Stimulated activated CD4-positive, alpha-beta T cell treated with anti-CD3 and anti-CD28 coated beads, Interleukin-12 subunit alpha, Interleukin-12 subunit beta, amount 100 ng/mL, for 48 hours (primary cell): ENCODE measurements around the gene LUC7L3.

Source experiments
- DNase-seq, 3 donors: peaks; one replicate each; pipeline ENCODE4 v3.0.0-alpha.2; 2020; ENCODE audit warnings: low read depth in 2 of 3, low spot score in 1 of 3

The LUC7L3 gene

DNA sequence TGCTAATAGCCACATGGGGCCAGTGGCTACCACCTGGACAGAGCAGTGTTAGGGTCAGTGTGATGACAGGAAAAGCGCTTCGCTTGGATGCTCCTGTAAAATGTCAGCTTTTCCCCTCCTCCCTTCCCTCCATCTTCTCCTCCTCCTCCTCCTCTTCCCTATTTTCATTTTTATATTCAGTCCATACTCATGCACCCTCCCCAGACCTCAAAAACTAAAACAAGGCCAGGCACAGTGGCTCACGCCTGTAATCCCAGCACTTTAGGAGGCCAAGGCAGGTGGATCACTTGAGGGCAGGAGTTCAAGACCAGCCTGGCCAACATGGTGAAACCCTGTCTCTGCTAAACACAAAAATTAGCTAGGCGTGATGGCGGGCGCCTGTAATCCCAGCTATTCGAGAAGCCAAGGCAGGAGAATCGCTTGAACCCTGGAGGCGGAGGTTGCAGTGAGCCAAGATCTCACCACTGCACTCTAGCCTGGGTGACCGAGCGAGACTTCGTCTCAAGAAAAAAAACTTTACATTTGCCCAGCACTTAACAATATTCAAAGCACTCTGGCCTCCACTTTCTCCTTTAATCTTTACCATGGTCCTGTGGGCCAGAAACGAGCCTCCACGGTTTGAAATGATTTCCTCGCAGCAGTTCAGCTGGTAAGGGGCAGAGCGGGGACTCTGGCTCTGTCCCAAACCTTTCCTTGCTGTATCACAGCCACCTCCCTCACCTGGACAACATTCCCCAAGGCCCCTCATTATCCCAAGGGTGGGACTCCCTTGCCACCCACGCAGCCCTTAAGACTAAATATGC, 33.5 kb upstream of the LUC7L3 start:
- DNase-seq: no peak

DNA sequence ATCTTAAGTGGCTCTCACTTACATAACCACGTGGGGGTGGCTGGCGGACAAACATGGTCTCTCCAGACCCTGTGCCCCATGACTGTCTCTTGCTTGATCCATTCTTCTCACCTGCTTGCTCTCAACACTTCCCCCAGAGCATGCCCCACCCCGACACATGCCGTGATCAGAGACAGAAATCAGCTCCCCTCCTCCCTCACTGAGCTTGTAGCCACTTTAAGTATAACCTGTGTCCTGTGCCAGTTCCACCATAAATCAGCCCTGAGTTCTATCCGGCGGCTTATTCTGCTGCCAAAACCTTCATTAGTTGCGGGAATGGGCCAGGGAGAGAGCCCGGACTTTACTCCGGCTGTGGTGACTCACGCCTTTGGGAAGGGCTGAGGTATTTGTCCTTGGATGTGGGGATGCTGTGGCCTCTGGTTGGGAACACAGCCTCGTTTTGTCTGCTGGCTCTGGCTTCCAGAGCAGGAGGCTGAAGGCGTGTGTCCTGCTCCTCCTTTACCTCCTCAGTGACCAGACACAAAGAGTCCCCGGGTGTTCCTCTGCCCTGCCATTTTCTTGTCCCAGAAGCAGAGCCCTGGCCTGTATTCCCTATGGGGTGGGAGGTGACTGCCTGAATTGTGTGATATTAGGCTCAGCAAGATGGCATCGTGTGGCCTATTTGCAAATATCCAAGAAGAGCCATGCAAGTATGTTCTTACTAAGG, 32.8 kb upstream of the LUC7L3 start:
- DNase-seq: no peak

DNA sequence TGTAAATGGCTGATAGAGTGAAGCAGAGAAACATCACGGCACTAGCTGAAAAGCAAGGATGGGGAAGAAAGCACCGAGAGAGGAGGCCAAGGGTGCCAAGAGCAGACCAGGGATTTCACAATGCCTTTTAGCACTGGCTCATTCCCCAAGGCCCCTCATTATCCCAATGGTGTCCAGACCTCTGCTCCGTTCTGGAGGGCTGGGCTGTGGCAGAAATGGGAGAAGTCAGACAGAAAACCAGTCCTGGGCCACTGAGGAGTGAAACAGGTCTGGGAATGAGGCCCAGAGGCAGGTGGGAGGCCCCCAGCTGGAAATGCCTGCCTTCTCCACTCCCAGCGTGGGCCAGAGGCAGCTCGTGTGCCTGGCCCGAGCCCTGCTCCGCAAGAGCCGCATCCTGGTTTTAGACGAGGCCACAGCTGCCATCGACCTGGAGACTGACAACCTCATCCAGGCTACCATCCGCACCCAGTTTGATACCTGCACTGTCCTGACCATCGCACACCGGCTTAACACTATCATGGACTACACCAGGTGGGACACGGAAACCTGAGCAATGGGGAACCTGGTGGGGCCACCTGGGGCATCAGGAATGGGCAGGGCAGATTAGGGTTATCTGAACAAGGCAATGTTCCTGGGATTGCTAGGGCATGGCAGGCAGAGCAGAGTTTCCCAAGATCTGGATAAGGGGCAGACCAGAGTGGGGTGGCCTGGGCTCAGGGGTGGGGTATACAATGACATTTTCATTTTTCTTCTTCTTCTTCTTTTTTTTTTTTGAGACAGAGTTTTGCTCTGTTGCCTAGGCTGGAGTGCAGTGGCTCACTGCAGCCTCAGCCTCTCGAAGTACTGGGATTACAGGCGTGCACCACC, 32.0 kb upstream of the LUC7L3 start:
- DNase-seq: no peak

GRCh38 chr17:50688245-50688644, 31.2 kb upstream of the LUC7L3 start:
- no peak for DNase-seq

- no peak for DNase-seq
Measured at GRCh38 chr17:50689251-50689650, 30.2 kb upstream of the LUC7L3 start.

DNA sequence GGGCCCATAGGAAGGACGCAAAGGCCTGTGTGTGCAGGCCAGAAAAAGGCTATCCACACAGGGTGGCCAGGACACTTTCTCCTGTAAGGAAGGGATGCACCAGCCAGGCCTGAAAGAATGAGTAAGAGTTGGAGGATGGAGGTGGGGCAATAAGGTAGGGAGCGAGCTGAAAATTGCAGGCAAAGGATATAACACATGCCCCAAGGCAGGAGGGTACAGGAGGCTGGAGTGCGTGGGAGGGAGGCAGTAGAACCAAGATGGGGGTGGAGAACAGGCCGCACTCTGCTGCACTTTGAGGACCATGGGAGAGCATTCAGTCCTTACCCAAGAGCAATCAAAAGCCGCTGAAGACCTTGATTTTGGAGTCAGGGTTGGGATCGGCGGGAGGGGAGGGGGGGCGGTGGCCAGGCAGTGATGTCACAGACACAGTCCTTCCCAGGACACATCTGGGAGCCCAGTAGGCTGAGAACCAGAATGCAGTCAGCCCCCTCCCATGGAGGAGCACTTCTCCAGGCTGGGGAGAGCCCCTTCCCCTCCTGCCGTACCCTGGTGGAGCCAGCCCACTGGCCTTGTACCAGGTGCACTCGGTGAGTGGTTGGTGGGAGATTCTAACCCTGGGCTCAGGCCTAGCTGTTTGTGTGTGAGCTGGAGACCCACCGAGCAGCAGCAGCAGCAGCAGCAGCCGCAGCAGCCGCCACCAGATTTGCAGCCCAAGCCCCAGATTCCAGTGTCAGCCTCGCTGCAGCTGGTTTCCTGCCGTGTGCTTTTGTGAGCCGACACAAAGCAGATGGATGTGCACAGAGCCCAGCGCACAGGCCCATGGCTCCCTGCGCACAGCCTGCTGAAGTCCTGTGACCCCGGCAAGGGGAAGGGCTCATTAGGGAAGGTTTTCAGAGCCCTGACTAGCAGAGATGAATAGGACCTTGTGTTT, 29.2 kb upstream of the LUC7L3 start:
- DNase-seq: no peak

- DNase-seq: no peak
Measured at GRCh38 chr17:50690887-50691549, 28.4 kb upstream of the LUC7L3 start.

- DNase-seq: no peak
Measured at GRCh38 chr17:50691550-50692447, 27.6 kb upstream of the LUC7L3 start.

- no peak for DNase-seq
Measured at GRCh38 chr17:50692448-50693035, 26.9 kb upstream of the LUC7L3 start.

DNA sequence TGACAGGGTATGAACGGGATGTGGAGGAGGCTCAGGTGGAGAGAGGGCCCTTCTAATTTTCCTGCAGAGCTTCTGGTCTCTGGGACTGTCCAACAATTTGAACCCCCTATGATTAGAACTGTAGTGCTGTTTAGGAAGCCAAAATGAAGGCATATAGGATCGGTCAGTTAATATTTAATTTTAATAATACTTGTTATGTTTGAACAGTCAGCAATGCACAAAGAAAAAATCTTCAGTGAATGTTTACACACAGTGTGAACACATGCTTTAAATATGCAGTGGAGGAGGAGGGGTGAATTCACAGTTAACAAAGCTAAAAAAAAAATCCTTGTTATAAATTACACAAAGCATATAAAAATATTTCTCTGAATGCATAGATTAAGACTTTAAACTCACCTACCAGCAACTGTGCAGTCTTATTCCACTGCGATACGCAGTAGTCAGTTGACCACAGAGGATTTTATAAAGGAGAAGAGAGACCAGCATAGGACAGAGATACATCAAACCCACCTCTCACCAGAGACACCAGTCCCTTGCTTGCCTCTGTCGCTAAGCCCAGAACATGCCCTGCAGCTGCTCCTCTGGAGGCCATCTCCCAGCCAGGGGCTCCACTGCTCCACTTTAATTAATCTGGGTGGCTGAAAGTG, 26.2 kb upstream of the LUC7L3 start:
- DNase-seq: no peak

GRCh38 chr17:50696365-50696879, 23.0 kb upstream of the LUC7L3 start:
- DNase-seq: no peak

GRCh38 chr17:50697062-50697461, 22.3 kb upstream of the LUC7L3 start:
- DNase-seq: no peak

DNA sequence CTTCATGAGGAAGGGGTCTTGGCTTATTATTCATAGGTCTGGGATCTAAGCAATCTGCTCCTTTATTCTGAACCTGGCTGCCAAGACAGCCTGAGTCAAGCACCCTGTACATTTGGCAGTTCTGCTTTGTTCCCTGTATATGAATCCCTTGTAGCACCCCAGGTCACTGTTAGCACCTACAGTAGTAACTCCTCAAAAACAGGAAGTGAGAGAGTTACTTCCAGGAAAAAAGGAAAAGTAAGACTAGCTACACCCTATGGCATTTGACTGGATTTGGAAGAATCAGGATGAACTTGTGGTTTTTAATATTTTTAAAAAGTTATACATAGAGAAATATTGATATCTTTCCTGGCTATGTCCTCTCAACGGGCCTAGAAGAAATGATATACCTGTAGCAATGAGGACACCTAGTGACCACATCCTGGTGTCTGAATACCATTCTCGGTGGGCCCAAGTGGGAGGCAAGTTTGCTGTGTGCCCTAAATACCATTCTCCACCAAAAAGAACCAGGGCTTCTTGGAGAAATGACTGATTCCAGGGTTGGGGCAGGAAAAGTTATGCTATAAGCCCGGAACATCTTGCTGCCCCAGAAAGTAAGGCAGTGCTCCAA, 21.6 kb upstream of the LUC7L3 start:
- no peak for DNase-seq

DNA sequence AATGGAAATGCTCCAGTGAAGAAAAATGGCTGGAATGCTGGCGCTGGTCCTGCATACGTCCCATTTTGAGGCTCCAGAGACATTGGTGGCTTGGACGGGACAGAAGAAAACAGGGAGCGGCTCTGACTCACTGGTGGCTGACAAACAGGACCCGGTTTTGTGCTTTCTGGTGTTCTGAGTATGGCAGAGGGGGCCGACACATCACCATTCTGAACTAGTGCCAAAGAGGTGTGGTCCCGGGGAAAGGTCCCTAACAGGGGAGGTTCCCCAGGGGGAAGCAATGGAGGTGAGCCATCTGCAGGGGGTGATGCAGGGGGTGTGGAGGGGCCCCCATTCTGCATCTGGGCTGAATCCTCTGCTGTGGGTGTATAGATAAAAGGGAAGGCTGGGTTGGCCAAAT, 20.0 kb upstream of the LUC7L3 start:
- no peak for DNase-seq

DNA sequence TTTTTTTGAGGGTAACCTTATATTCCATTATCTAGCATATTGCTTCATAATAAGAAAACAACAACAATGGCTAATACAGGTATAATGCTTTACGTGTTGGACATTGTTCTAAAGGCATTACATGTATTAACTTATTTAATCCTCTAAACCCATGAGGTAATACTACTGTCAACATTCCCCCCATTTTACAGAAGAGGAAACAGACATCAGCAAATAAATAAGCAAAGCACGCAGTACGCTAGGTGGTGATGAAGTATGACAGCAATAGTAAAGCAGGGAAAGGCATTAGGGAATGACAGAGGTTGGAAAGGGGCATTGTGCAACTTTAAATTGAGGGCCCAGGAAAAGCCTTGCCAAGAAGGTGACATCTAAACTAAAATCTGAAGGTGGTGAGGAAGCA, 16.2 kb upstream of the LUC7L3 start:
- no peak for DNase-seq

GRCh38 chr17:50707289-50708049, 11.9 kb upstream of the LUC7L3 start, which contains the start of gene ANKRD40:
ANKRD40 (minus strand) TSS chr17:50707914; CDS start chr17:50707654, 260 bp downstream.
- DNase-seq: peak; percentile 85 to 95 (median 90)
